SK-N-SH (cell line): ENCODE measurements around the gene DDR1. TPM values are rescaled to one million over a fixed set of nuclear protein-coding genes. Genes with fewer than 3 reads are reported as not detected.
A peak's percentile ranks its signal among the peaks of the same experiment; 100 is the strongest.

ENCODE experiments used
- CTCF ChIA-PET: fragments of 300-600, 350-600 bp; formaldehyde crosslinking; extraction: SDS; loops from one replicate; lab custom pipeline; 2021; lab: Yijun Ruan, JAX
- POLR2A ChIA-PET: fragments of 350-600 bp; sonication (Branson Sonifier 250); formaldehyde crosslinking; extraction: SDS; loops from one replicate; lab custom pipeline; 2020; ENCODE audit warnings: antibody characterized with exemption, inconsistent platforms; lab: Yijun Ruan, JAX
- DNase-seq: peaks from one replicate; pipeline ENCODE4 v3.0.0; 2012
- H2AFZ ChIP-seq: fragments of 200-600 bp; sonication (generic); 2 replicates; pipeline ENCODE4 v1.8.1; 2016; ENCODE audit warnings: antibody characterized with exemption, mild to moderate bottlenecking, low read depth
- H3F3A ChIP-seq: fragments of 200-600 bp; sonication (generic); replicated peaks from 2 replicates; pipeline ENCODE3; 2016; ENCODE audit warnings: antibody characterized with exemption, mild to moderate bottlenecking; ENCODE audit not compliant: insufficient read depth
- H3K27ac ChIP-seq, 2 experiments: fragments of 200-500 bp in 1 of 2; fragments of 200-600 bp in 1 of 2; sonication (Bioruptor generic) in 1 of 2; sonication (generic), shearing (Covaris generic) in 1 of 2; 2 replicates each; pipeline versions ENCODE4 v1.5.1 to v1.6.1; 2014 to 2016; ENCODE audit warnings: low read depth in 2 of 2, inconsistent platforms in 1 of 2, low read length in 1 of 2, mild to moderate bottlenecking in 1 of 2, mixed read lengths in 1 of 2
- H3K27me3 ChIP-seq: fragments of 200-600 bp; sonication (generic), shearing (Covaris generic); 2 replicates; pipeline ENCODE4 v1.6.1; 2016; ENCODE audit warnings: mixed run types; ENCODE audit not compliant: insufficient read depth
- H3K36me3 ChIP-seq, 2 experiments: fragments of 200-500 bp in 1 of 2; fragments of 200-600 bp in 1 of 2; sonication (Bioruptor generic) in 1 of 2; sonication (generic) in 1 of 2; replicated peaks in 1 of 2; 2 replicates each; pipeline versions ENCODE3 to v1.5.1; 2014 to 2016; ENCODE audit warnings: low read length in 1 of 2, mild to moderate bottlenecking in 1 of 2; ENCODE audit not compliant: insufficient read depth in 2 of 2, control insufficient read depth in 1 of 2
- H3K4me1 ChIP-seq, 2 experiments: fragments of 200-500 bp in 1 of 2; fragments of 200-600 bp in 1 of 2; sonication (Bioruptor generic) in 1 of 2; sonication (generic), shearing (Covaris generic) in 1 of 2; 2 replicates each; pipeline versions ENCODE4 v1.5.1 to v1.6.1; 2014 to 2016; ENCODE audit warnings: low read depth in 1 of 2, low read length in 1 of 2, mixed run types in 1 of 2; ENCODE audit not compliant: insufficient read depth in 2 of 2, control insufficient read depth in 1 of 2
- H3K4me2 ChIP-seq: fragments of 200-600 bp; sonication (generic), shearing (Covaris generic); 2 replicates; pipeline ENCODE4 v1.6.1; 2017; ENCODE audit warnings: mixed run types
- H3K4me3 ChIP-seq, 2 experiments: fragments of 200-500 bp in 1 of 2; fragments of 200-600 bp in 1 of 2; sonication (Bioruptor generic) in 1 of 2; sonication (generic), shearing (Covaris generic) in 1 of 2; 2 replicates each; pipeline versions ENCODE4 v1.5.1 to v1.8.1; 2014 to 2016; ENCODE audit warnings: low read depth in 2 of 2, inconsistent platforms in 1 of 2, low read length in 1 of 2, mild to moderate bottlenecking in 1 of 2, mixed read lengths in 1 of 2, moderate library complexity in 1 of 2
- H3K79me2 ChIP-seq: fragments of 200-600 bp; sonication (generic); 2 replicates; pipeline ENCODE4 v1.8.1; 2017; ENCODE audit warnings: mild to moderate bottlenecking; ENCODE audit not compliant: insufficient read depth
- H3K9ac ChIP-seq: fragments of 200-600 bp; sonication (generic); 2 replicates; pipeline ENCODE4 v1.6.1; 2017; ENCODE audit warnings: mixed run types
- H3K9me2 ChIP-seq: fragments of 200-600 bp; sonication (generic); 2 replicates; pipeline ENCODE4 v1.6.1; 2017; ENCODE audit warnings: mixed run types
- H3K9me3 ChIP-seq: fragments of 200-600 bp; sonication (generic); 2 replicates; pipeline ENCODE4 v1.6.1; 2017; ENCODE audit warnings: mixed run types, mild to moderate bottlenecking, moderate library complexity
- H4K20me1 ChIP-seq: fragments of 200-600 bp; sonication (generic); 2 replicates; pipeline ENCODE4 v1.6.1; 2017; ENCODE audit warnings: mild to moderate bottlenecking, mixed run types; ENCODE audit not compliant: insufficient read depth
- CHD2 ChIP-seq: fragments of 150-350 bp; IDR thresholded peaks from 2 replicates; pipeline ENCODE4 v1.6.1; 2018; ENCODE audit warnings: low read length; ENCODE audit not compliant: partially characterized antibody
- CTCF ChIP-seq: fragments of 200-600 bp; sonication (generic); IDR thresholded peaks from 2 replicates; pipeline ENCODE4 v1.6.1; 2017; ENCODE audit warnings: antibody characterized with exemption, mild to moderate bottlenecking, moderate library complexity
- ELF1 ChIP-seq: IDR thresholded peaks from 2 replicates; pipeline ENCODE4 v1.4.0; 2012
- EZH2phosphoT487 ChIP-seq: fragments of 200-600 bp; sonication (generic); IDR thresholded peaks from 2 replicates; pipeline ENCODE4 v1.6.1; 2017; ENCODE audit warnings: low read depth, mixed run types, mild to moderate bottlenecking, antibody characterized with exemption, moderate library complexity, borderline replicate concordance
- FOXJ3 ChIP-seq: sonication (generic); formaldehyde crosslinking; IDR thresholded peaks from 2 replicates; pipeline ENCODE4 v1.5.1; 2020; ENCODE audit warnings: mild to moderate bottlenecking, missing genetic modification reagents
- FOXM1 ChIP-seq: IDR thresholded peaks from 2 replicates; pipeline ENCODE4 v1.4.0; 2012; ENCODE audit warnings: low read depth, mild to moderate bottlenecking
- GATA2 ChIP-seq: sonication (generic); formaldehyde crosslinking; IDR thresholded peaks from 2 replicates; pipeline ENCODE4 v1.5.0; 2020; ENCODE audit warnings: mild to moderate bottlenecking, missing genetic modification reagents
- POLR2AphosphoS5 ChIP-seq: IDR thresholded peaks from 2 replicates; pipeline ENCODE4 v1.6.1; 2012; ENCODE audit warnings: low read depth, low read length
- RAD21 ChIP-seq: IDR thresholded peaks from 2 replicates; pipeline ENCODE4 v1.6.1; 2012; ENCODE audit warnings: mild to moderate bottlenecking, low read length
- RCOR1 ChIP-seq: fragments of 150-350 bp; IDR thresholded peaks from 2 replicates; pipeline ENCODE4 v1.6.1; 2017; ENCODE audit warnings: antibody characterized with exemption, low read length
- REST ChIP-seq: IDR thresholded peaks from 2 replicates; pipeline ENCODE4 v1.6.1; 2012; ENCODE audit warnings: mild to moderate bottlenecking, low read depth, low read length, moderate library complexity
- RFX5 ChIP-seq: IDR thresholded peaks from 2 replicates; pipeline ENCODE4 v1.6.1; 2012; ENCODE audit warnings: mild to moderate bottlenecking, improper control_type of control experiment, low read length
- SIN3A ChIP-seq: IDR thresholded peaks from 2 replicates; pipeline ENCODE4 v1.6.1; 2012; ENCODE audit warnings: low read depth, mild to moderate bottlenecking, low read length, moderate library complexity, borderline replicate concordance
- SMC3 ChIP-seq: IDR thresholded peaks from 2 replicates; pipeline ENCODE4 v1.6.1; 2012; ENCODE audit warnings: low read depth, low read length, improper control_type of control experiment
- USF2 ChIP-seq: fragments of 150-350 bp; IDR thresholded peaks from 2 replicates; pipeline ENCODE4 v1.6.1; 2017; ENCODE audit warnings: antibody characterized with exemption, low read length, low read depth, borderline replicate concordance
- WGBS: methylation state at CpG from one replicate; pipeline ENCODE4 v1.1.6; 2017; ENCODE audit warnings: low lambda C conversion rate; 5-methylcytosine and 5-hydroxymethylcytosine counted together
- polyA plus RNA-seq, 3 experiments: library from polyadenylated mRNA; depleted of rRNA; stranded (reverse); fragments of >200 nt; gene quantifications; 2 replicates each; pipeline ENCODE4 v1.2.3, GENCODE V29; 2012

DDR1 gene
- polyA plus RNA-seq, 1 of the 3 experiments (the other 2 are of a cell fraction) = 52.8 TPM

- Histone ChIP-seq H3K27me3 (no peaks in the 10 kb centered on the region), H3K4me3 (no peak overlapping the region), H3K9ac (no peak overlapping the region), H3K27ac (peak overlapping the region in 1 of 2 experiments; percentile 43; a peak in 1 of 4 replicates), H3K36me3 (no peaks in the 10 kb centered on the region), H3F3A (no peaks in the 10 kb centered on the region), H3K4me1 (peaks cover 2 to 9% of the 10 kb centered on the region in 2 experiments; a peak in 2 of 4 replicates), H3K9me3 (no peaks in the 10 kb centered on the region), H2AFZ (no peak overlapping the region), H3K9me2 (no peaks in the 10 kb centered on the region), H3K4me2 (peak overlapping the region; percentile 37), H4K20me1 (no peaks in the 10 kb centered on the region), H3K79me2 (no peaks in the 10 kb centered on the region)
- POLR2A ChIA-PET = no interaction called here
- no peak for TF ChIP-seq EZH2phosphoT487
- TF ChIP-seq USF2 = no peak
- TF ChIP-seq REST = no peak
- TF ChIP-seq SMC3 = no peak
- TF ChIP-seq SIN3A = no peak
- no peak for TF ChIP-seq CHD2
- no peak for TF ChIP-seq ELF1
- no peak for TF ChIP-seq CTCF
- TF ChIP-seq RAD21 = no peak
- no peak for TF ChIP-seq FOXJ3
- no peak for TF ChIP-seq RFX5
- TF ChIP-seq GATA2 (CRISPR knock-in tag) = no peak
- TF ChIP-seq FOXM1 = no peak
- no peak for TF ChIP-seq RCOR1
- no peak for TF ChIP-seq POLR2AphosphoS5
- no peak for DNase-seq
- WGBS = 71% methylated on average over 3 of the region's 3 CpGs
- CTCF ChIA-PET = interaction anchor here (0.7 to 2.9 kb wide), 4 partner anchors 16 to 244 kb away, joined by 3 to 13 read pairs (median 4); no protein-coding TSS in a partner anchor
Observed at GRCh38 chr6:30843611-30843998, 40.7 kb upstream of the DDR1 start.
